Head of caudate nucleus (tissue), 42 donors: ENCODE data around the gene SLC5A3.

Experiments
- DNase-seq, 42 donors: peaks; one replicate each; pipeline versions ENCODE4 v3.0.0 to v3.0.0-alpha.2; 2020 to 2021; ENCODE audit warnings: mixed read lengths in 7 of 42
- intact Hi-C: fragments of 100-400 bp; cut with DNase I; formaldehyde crosslinking; loops from one replicate; pipeline ENCODE4 v1.15.0; 2022

Gene SLC5A3

GRCh38 chr21:34073032-34073748 is at the start of gene SLC5A3, which contains the start of gene MRPS6:
Gene SLC5A3, plus strand, starts transcription at chr21:34073578. Its CDS starts 21,621 bp downstream, at chr21:34095199.
Gene MRPS6, plus strand, starts transcription at chr21:34073578. Its CDS starts 123 bp downstream, at chr21:34073701.
- peak; percentile 41 to 93 (median 82) for DNase-seq
- intact Hi-C loops: loop anchor here (5.0 to 10.0 kb wide), 3 partner anchors 128 to 274 kb away; no protein-coding TSS in a partner anchor

- intact Hi-C loops: no loop called here
- no peak for DNase-seq
Measured at GRCh38 chr21:34023691-34024373, 49.5 kb upstream of the SLC5A3 start.

GRCh38 chr21:34024374-34024693 is 49.0 kb upstream of the SLC5A3 start:
- intact Hi-C loops: no loop called here
- no peak for DNase-seq

GRCh38 chr21:34027721-34028461 is 45.5 kb upstream of the SLC5A3 start:
- no peak for DNase-seq
- intact Hi-C loops: no loop called here

- intact Hi-C loops: no loop called here
- DNase-seq: peak in 40 of 42 donors; percentile 6 to 82 (median 50)
Measured at GRCh38 chr21:34029743-34030528, 43.4 kb upstream of the SLC5A3 start.

- no peak for DNase-seq
- intact Hi-C loops: no loop called here
Measured at GRCh38 chr21:34031835-34032370, 41.5 kb upstream of the SLC5A3 start.

GRCh38 chr21:34034369-34035014 is 38.9 kb upstream of the SLC5A3 start:
- no peak for DNase-seq
- intact Hi-C loops: no loop called here

- DNase-seq: peak in 1 of 42 donors; percentile 32
- intact Hi-C loops: no loop called here
Measured at GRCh38 chr21:34035619-34036354, 37.6 kb upstream of the SLC5A3 start.

- intact Hi-C loops: no loop called here
- peak in 15 of 42 donors; percentile 3 to 58 (median 19) for DNase-seq
Measured at GRCh38 chr21:34037009-34037795, 36.2 kb upstream of the SLC5A3 start.

GRCh38 chr21:34039678-34040382 is 33.5 kb upstream of the SLC5A3 start:
- intact Hi-C loops: no loop called here
- DNase-seq: peak in 1 of 42 donors; percentile 7

- no peak for DNase-seq
- intact Hi-C loops: no loop called here
Measured at GRCh38 chr21:34042735-34043134, 30.6 kb upstream of the SLC5A3 start.

GRCh38 chr21:34043333-34043732 is 30.0 kb upstream of the SLC5A3 start:
- no peak for DNase-seq
- intact Hi-C loops: no loop called here

- intact Hi-C loops: no loop called here
- DNase-seq: no peak
Measured at GRCh38 chr21:34046917-34047316, 26.5 kb upstream of the SLC5A3 start.

GRCh38 chr21:34047835-34048234 is 25.5 kb upstream of the SLC5A3 start:
- intact Hi-C loops: no loop called here

GRCh38 chr21:34052171-34052570 is 21.2 kb upstream of the SLC5A3 start:
- no peak for DNase-seq
- intact Hi-C loops: no loop called here

More at GRCh38 chr21:34047835-34048234, 25.5 kb upstream of the SLC5A3 start:
- DNase-seq: no peak

GRCh38 chr21:34054259-34054658 is 19.1 kb upstream of the SLC5A3 start:
- intact Hi-C loops: no loop called here
- DNase-seq: no peak
